K562 (cell line): Measurements from ENCODE around the gene PURA. TPM values are rescaled to one million over a fixed set of nuclear protein-coding genes. Genes with fewer than 3 reads are reported as not detected.

ENCODE experiments used
- CCNT2 ChIP-seq: IDR thresholded peaks from 2 replicates; pipeline ENCODE4 v1.6.1; 2011; ENCODE audit warnings: borderline replicate concordance, low read depth, mild to moderate bottlenecking, moderate library complexity, mixed read lengths, low read length; ENCODE audit not compliant: insufficient read length; ENCODE audit errors: extremely low read depth
- CREB1 ChIP-seq, 2 experiments: sonication (generic) in 1 of 2; formaldehyde crosslinking in 1 of 2; IDR thresholded peaks; 2 replicates each; pipeline versions ENCODE4 v1.6.1 to v1.8.0; 2012 to 2022; ENCODE audit warnings: inconsistent platforms in 1 of 2, mild to moderate bottlenecking in 1 of 2, missing genetic modification reagents in 1 of 2, moderate library complexity in 1 of 2
- E2F6 ChIP-seq, 2 experiments: IDR thresholded peaks; 2 replicates each; pipeline ENCODE4 v1.6.1; 2011; ENCODE audit warnings: borderline replicate concordance in 1 of 2, control low read depth in 1 of 2, low read depth in 1 of 2, low read length in 1 of 2, mild to moderate bottlenecking in 1 of 2, mixed read lengths in 1 of 2, moderate library complexity in 1 of 2; ENCODE audit not compliant: insufficient read depth in 1 of 2, insufficient read length in 1 of 2, poor library complexity in 1 of 2, severe bottlenecking in 1 of 2; ENCODE audit errors: extremely low read depth in 1 of 2
- FOXP4 ChIP-seq: sonication (generic); formaldehyde crosslinking; IDR thresholded peaks from 2 replicates; pipeline ENCODE4 v1.8.0; 2022; ENCODE audit warnings: mild to moderate bottlenecking, missing genetic modification reagents, borderline replicate concordance
- KLF16 ChIP-seq: IDR thresholded peaks from 2 replicates; pipeline ENCODE4 v1.6.1; 2016; ENCODE audit warnings: antibody characterized with exemption
- MAFG ChIP-seq: fragments of 450-650 bp; conservative IDR thresholded peaks from 2 replicates; pipeline ENCODE4 v1.6.1; 2016; ENCODE audit warnings: missing genetic modification characterization, missing compliant biosample characterization
- MCM3 ChIP-seq: fragments of 450-650 bp; IDR thresholded peaks from 2 replicates; pipeline ENCODE4 v1.6.1; 2016
- MEF2D ChIP-seq: conservative IDR thresholded peaks from 2 replicates; pipeline ENCODE4 v1.6.1; 2016; ENCODE audit warnings: low read depth, missing genetic modification characterization, missing compliant biosample characterization
- NRF1 ChIP-seq, 2 experiments: fragments of 450-650 bp; IDR thresholded peaks in 1 of 2; conservative IDR thresholded peaks in 1 of 2; 2 replicates each; pipeline ENCODE4 v1.6.1; 2014; ENCODE audit warnings: mild to moderate bottlenecking in 2 of 2
- PHF21A ChIP-seq: fragments of 450-650 bp; IDR thresholded peaks from 2 replicates; pipeline ENCODE4 v1.6.1; 2017; ENCODE audit warnings: low read depth, borderline replicate concordance
- RBM14 ChIP-seq: fragments of 200-400 bp; formaldehyde crosslinking; IDR thresholded peaks from 2 replicates; pipeline ENCODE4 v1.6.1; 2018; ENCODE audit warnings: low read depth, mild to moderate bottlenecking, low read length, moderate library complexity, borderline replicate concordance; ENCODE audit not compliant: insufficient read depth
- RUNX1 ChIP-seq: sonication (generic); IDR thresholded peaks from 2 replicates; pipeline ENCODE4 v1.6.1; 2016; ENCODE audit warnings: antibody characterized with exemption, low read depth
- SP2 ChIP-seq: IDR thresholded peaks from 2 replicates; pipeline ENCODE4 v1.6.1; 2011; ENCODE audit warnings: mild to moderate bottlenecking, low read depth, low read length, moderate library complexity; ENCODE audit not compliant: poor library complexity, severe bottlenecking; ENCODE audit errors: extremely low read depth
- ZBTB17 ChIP-seq: fragments of 450-650 bp; formaldehyde crosslinking; IDR thresholded peaks from 2 replicates; pipeline ENCODE4 v1.4.0; 2020; ENCODE audit warnings: mild to moderate bottlenecking
- ZNF12 ChIP-seq: sonication (generic); formaldehyde crosslinking; IDR thresholded peaks from 2 replicates; pipeline ENCODE4 v1.4.0; 2020; ENCODE audit warnings: mild to moderate bottlenecking, missing genetic modification reagents
- ZNF224 ChIP-seq: sonication (generic); formaldehyde crosslinking; IDR thresholded peaks from 2 replicates; pipeline ENCODE4 v1.8.0; 2022; ENCODE audit warnings: mild to moderate bottlenecking, missing genetic modification reagents
- ZNF507 ChIP-seq: conservative IDR thresholded peaks from 2 replicates; pipeline ENCODE4 v1.6.1; 2017; ENCODE audit warnings: missing genetic modification characterization, missing compliant biosample characterization
- ZNF740 ChIP-seq, 3 experiments: fragments of 200-800 bp in 1 of 3; sonication (Bioruptor generic) in 1 of 3; sonication (generic) in 1 of 3; formaldehyde crosslinking in 1 of 3; IDR thresholded peaks; 2 replicates each; pipeline versions ENCODE4 v1.6.1 to v1.8.0; 2016 to 2022; ENCODE audit warnings: mild to moderate bottlenecking in 2 of 3, missing compliant biosample characterization in 2 of 3, missing genetic modification characterization in 2 of 3, missing genetic modification reagents in 1 of 3
- polyA plus RNA-seq, 8 experiments: library from polyadenylated mRNA; depleted of rRNA in 4 of 8; stranded (reverse) in 5 of 8; unstranded in 3 of 8; fragments of >200 nt; fragmentation: Nextera tagmentation in 2 of 8; fragmentation: Illumina TruSeq in 1 of 8; extraction: Ambion mirVana in 2 of 8; extraction: Trizol in 1 of 8; gene quantifications; 2 replicates each; pipeline versions ENCODE4 v1.2.1 to v1.2.3, GENCODE V29; 2011 to 2014; ENCODE audit warnings: inconsistent platforms in 1 of 8, missing spikeins in 1 of 8
- total RNA-seq, 7 experiments: library from RNA; depleted of rRNA in 6 of 7; stranded (reverse); fragments of >200 nt in 6 of 7; fragmentation: Illumina TruSeq in 2 of 7; extraction: Trizol in 2 of 7; gene quantifications; 2 replicates each; pipeline versions ENCODE4 v1.2.1 to v1.2.3, GENCODE V29; 2011 to 2021; ENCODE audit warnings: low replicate concordance in 1 of 7
- TF ChIP-seq, protein P1 (sequence below): fragments of 250-450 bp; sonication (Bioruptor Pico); IDR thresholded peaks from 2 replicates; pipeline ENCODE4 v1.9.0; 2021; ENCODE audit warnings: mild to moderate bottlenecking, inconsistent platforms

PURA gene
- total and polyA plus RNA-seq, 9 of the 15 experiments (the other 6 are each of a cell fraction or from before 2014, with no cell fraction given), result 3.2 to 11.1 (median 5.4) TPM

GRCh38 chr5:140114341-140115185 is 654 bp downstream of the PURA start (continued):
- TF ChIP-seq PHF21A, result no peak
- no peak for TF ChIP-seq RUNX1
- peak; percentile 45 for TF ChIP-seq CCNT2
- TF ChIP-seq RBM14, result no peak
- 0 out of 2 replicates have a peak, but pooled peaks have one; percentile 26 for TF ChIP-seq ZNF740 (CRISPR knock-in tag; IDR thresholded peaks at IDR 0.05)
- no peak for TF ChIP-seq ZNF740 (tag; IDR thresholded peaks at IDR 0.05)
- TF ChIP-seq ZNF12, result no peak
- peak; percentile 86 to 89 for TF ChIP-seq NRF1 (conservative IDR thresholded peaks at IDR 0.05 in 1 of 2, IDR thresholded peaks at IDR 0.05 in 1 of 2)
- no peak for TF ChIP-seq ZNF507 (tag)
- TF ChIP-seq CREB1 (IDR thresholded peaks at IDR 0.05), result 0 out of 2 replicates have a peak, but pooled peaks have one; percentile 34
- TF ChIP-seq CREB1 (CRISPR knock-in tag; IDR thresholded peaks at IDR 0.05), result peak; percentile 71
- TF ChIP-seq, protein P1, sequence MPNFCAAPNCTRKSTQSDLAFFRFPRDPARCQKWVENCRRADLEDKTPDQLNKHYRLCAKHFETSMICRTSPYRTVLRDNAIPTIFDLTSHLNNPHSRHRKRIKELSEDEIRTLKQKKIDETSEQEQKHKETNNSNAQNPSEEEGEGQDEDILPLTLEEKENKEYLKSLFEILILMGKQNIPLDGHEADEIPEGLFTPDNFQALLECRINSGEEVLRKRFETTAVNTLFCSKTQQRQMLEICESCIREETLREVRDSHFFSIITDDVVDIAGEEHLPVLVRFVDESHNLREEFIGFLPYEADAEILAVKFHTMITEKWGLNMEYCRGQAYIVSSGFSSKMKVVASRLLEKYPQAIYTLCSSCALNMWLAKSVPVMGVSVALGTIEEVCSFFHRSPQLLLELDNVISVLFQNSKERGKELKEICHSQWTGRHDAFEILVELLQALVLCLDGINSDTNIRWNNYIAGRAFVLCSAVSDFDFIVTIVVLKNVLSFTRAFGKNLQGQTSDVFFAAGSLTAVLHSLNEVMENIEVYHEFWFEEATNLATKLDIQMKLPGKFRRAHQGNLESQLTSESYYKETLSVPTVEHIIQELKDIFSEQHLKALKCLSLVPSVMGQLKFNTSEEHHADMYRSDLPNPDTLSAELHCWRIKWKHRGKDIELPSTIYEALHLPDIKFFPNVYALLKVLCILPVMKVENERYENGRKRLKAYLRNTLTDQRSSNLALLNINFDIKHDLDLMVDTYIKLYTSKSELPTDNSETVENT, result peak; percentile 14; the same call in 1 of the 2 replicates
- TF ChIP-seq MCM3, result no peak
- 0 out of 2 replicates have a peak, but pooled peaks have one; percentile 45 for TF ChIP-seq ZBTB17
- no peak for TF ChIP-seq ZNF224 (CRISPR knock-in tag)
- TF ChIP-seq SP2, result no peak
- TF ChIP-seq MAFG, result no peak
- no peak for TF ChIP-seq MEF2D (tag)
- TF ChIP-seq KLF16, result no peak
- no peak for TF ChIP-seq FOXP4 (CRISPR knock-in tag)
- TF ChIP-seq E2F6 (IDR thresholded peaks at IDR 0.05; ENCODE audit: borderline replicate concordance in 1 of 2, extremely low read depth in 1 of 2, insufficient read depth in 1 of 2, insufficient read length in 1 of 2, low read depth in 1 of 2, low read length in 1 of 2, poor library complexity in 1 of 2, severe bottlenecking in 1 of 2), result peak in 1 of 2 experiments; percentile 9
